K562 treated with DMSO at 1 percent for 4 hours (cell line): ENCODE measurements around the gene SLC17A9. TPM values are rescaled to one million over a fixed set of nuclear protein-coding genes. Genes with fewer than 3 reads are reported as not detected.

ENCODE experiments used
- total RNA-seq: library from RNA; unstranded; fragments of 300-600 nt; gene quantifications from 2 replicates; pipeline ENCODE4 v1.2.3, GENCODE V29; 2022; ENCODE audit not compliant: insufficient read depth

Gene SLC17A9
- not detected in 2 replicates for total RNA-seq

GRCh38 chr20:62952373-62952967, at the start of gene SLC17A9:
SLC17A9 (plus strand) TSS chr20:62952709; CDS start chr20:62952831, 122 bp downstream.

DNA sequence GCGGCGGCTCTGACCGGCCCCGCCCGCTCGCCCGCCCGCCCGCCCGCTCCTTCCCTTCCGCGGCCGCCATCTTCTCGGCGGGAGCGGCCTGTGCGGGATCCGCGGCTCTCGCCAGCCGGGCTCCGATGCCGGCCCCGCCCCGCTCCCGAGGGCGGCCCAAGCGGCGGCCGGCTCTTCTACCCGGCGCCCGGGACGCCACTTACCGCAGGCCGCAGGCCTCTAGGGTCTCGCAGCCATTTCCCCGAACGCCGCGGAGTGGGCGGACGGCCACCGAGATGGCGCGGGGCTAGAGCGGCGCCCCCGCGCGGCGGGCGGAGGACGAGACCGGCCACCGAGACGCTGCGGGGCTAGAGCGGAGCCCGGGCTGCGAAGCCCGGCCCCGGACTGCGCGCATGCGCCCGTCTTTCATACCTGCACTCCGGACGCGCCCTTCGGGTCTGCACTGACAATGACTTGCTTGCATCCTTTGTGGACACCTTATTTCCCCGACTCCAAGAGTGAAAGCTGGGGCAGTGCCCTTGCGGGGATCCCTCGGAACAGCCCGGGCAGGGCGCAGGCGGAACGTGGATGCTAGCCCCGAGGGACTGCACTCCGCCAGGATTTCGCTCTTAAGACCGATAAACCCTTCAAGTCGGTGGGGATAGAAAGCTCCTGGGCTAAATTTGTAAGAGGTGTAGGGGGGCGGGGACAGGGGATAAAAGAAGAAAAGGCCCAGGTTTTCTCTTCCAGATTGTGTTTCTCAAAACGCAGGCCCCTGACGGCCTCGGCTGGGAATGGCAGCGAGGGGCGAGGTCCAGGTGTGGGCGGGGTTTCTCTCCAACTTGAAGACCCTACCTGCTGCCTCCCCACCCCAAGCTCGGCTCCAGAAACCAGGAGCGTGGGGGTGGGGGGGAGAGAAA, 26.0 kb upstream of the SLC17A9 start, which contains the start of gene DIDO1:
DIDO1 (minus strand) TSS at position 277 of the 899 bp plus-strand sequence.

DNA sequence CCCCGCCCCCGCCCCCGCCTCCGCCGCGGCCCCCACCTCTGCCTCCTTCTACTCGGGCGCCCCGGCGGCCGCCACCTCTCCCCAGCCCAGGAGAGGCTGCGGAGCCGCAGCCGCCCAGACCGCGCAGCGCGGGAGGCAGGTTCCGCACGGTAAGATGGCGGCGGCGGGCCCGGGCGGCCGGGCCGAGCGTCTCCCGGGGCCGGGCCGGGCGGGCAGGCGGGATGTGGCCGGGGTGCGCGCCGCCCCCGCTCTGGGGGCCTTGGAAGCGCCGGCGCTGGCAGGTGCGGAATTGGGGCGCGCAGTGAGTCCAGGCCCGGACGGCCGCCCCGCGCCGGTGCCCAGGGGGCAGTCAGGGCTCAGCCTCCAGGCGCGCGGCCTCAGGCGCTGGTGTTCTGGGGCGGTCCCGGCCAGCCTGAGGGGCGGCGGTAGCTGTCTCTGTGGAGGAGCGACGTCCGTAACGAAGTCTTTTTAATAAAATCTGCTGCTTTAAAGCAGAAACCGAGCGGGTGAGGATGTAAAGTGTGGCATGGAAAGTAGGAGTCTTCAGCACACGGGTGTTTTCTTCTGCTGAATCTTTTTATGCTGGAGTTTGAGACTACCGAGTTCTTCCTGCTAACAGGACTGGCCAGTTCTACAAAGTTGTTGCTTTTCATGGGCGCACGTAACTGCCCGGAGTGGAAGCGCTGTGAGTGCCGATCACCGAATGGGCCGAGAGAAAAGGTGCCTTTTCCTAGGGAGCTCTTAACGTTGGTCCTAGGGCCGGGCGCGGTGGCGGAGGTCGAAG, 14.2 kb upstream of the SLC17A9 start, which contains the start of gene GID8:
GID8 (plus strand) TSS at position 43 of the 784 bp plus-strand sequence. CDS start 3,356 bp downstream, outside the sequence.

GRCh38 chr20:63006540-63007359, 54.2 kb downstream of the SLC17A9 start, which contains the start of gene BHLHE23:
BHLHE23 (minus strand) TSS chr20:63006964; CDS start chr20:63006774, 190 bp downstream.

Other genes with a start within 250 kb of the SLC17A9 start
- not detected in 2 replicates for gene NTSR1, start 243.9 kb upstream of the SLC17A9 start, total RNA-seq
- gene MRGBP, start 156.2 kb upstream of the SLC17A9 start, total RNA-seq = 13.0 and 13.2 TPM in 2 replicates
- gene OGFR, start 147.9 kb upstream of the SLC17A9 start, total RNA-seq = 26.1 TPM in 2 replicates
- 3.0 TPM in 1 of 2 replicates, not detected in the other for gene COL9A3, start 135.7 kb upstream of the SLC17A9 start, total RNA-seq
- gene TCFL5, start 90.9 kb upstream of the SLC17A9 start, total RNA-seq = 11.4 and 14.8 TPM in 2 replicates
- 20.2 and 28.5 TPM in 2 replicates for gene DIDO1, start 26.2 kb upstream of the SLC17A9 start, total RNA-seq
- gene GID8, start 14.6 kb upstream of the SLC17A9 start, total RNA-seq = 16.5 and 20.4 TPM in 2 replicates
- not detected in 2 replicates for gene BHLHE23, start 54.3 kb downstream of the SLC17A9 start, total RNA-seq